Measurements from ENCODE around the gene SMC4.

SMC4 gene

DNA sequence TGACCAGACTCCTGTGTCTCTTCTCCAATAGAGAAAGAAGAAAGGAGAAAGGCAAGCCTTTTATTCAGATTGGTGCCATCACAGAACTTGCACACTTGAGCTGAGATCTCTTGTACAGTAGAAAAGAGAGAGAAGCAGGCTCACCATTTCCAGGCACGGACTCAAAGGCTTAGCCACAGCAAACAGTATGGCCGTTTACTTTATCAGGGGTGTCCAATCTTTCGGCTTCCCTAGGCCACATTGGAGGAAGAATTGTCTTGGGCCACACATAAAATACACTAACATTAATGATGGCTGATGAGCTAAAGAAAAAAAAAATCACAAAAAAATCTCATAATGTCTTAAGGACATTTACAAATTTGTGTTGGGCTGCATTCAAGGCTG, 5.4 kb upstream of the SMC4 start:
- DNase-seq (ENCODE audit: low read depth in 2 of 2), result no peak

DNA sequence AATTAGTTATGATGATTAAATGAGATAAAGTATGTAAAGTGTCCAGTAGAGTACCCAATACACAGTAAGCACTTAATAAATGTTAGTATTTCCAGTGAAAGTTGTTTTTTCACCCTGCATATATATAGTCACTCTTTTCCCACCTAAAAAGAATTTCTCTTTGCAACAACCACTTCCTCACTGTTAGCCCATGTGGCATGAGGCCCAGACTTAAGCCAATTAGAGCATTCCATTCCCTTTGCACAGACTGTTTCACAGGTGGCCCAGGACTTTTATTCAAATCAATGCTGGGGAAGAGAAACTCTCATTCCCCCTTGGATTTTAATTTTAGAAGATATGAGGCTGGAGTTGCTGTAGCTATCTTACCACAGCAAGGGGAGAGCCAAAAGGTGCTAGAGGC, 4.2 kb upstream of the SMC4 start:
- DNase-seq (ENCODE audit: low read depth in 2 of 2), result no peak

DNA sequence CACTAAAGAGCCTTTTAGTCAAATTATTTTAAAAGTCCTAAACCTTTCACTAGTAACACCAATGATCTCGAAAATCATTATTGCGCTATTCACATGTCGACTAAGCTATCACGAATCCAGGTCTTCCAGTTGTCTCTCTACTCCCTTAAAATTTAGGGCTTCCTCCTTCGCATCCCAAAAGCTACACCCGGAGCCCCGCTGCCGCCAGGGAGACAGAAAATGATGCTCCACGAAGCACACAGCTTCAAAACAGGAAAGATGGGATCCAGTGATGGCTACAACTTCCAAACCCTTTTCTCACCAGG, 678 bp upstream of the SMC4 start:
- DNase-seq (ENCODE audit: low read depth in 2 of 2), result no peak

DNA sequence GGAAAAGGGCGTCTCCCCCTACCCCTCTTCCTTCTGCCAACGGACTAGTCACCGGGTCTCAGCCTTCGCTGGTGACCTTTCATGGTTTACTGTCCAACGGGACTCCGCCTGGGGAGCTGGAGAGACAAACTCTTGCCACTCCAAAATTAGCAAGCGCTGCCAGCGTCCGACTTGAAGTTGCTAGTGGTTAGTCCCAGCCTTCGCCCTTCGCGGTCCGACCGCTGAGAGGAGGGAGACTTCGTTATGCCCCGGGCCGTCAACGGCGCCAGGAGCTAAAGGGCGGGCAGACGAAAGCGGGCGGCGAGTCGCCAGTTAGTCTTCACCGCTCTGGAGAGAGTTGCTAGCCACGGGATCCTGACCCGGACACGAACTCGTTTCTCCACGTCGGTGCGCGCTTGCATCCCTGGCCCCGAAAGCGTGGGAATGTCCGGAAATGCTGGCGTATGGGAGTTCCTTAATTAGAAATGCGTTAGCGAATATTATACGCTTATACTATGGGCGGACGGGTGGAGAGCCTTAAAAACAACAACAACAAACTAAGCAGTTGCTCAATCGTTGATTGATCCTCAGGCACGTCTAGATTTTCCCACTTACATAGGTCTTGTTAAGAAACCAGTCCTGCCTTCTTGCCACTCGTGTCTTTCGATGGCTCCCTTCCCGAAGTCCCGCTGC, 716 bp downstream of the SMC4 start:
- DNase-seq (ENCODE audit: low read depth in 2 of 2), result no peak

DNA sequence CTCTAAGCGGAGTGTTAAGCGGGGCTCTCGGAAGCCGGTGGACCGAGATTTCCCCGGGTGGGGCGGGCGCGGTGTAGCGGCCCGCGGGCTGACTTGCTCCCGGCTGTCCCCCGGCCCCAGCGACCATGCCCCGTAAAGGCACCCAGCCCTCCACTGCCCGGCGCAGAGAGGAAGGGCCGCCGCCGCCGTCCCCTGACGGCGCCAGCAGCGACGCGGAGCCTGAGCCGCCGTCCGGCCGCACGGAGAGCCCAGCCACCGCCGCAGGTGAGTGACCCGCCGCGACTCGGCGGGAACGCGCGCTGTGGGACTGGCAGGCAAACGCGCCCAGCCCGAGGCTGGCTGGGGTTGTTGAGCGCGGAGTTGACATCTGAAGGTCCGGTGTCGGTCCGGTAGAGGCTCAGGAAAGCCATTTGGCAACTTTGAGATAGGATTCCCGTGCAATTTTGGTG, 1.3 kb downstream of the SMC4 start:
- DNase-seq (ENCODE audit: low read depth in 2 of 2), result no peak

DNA sequence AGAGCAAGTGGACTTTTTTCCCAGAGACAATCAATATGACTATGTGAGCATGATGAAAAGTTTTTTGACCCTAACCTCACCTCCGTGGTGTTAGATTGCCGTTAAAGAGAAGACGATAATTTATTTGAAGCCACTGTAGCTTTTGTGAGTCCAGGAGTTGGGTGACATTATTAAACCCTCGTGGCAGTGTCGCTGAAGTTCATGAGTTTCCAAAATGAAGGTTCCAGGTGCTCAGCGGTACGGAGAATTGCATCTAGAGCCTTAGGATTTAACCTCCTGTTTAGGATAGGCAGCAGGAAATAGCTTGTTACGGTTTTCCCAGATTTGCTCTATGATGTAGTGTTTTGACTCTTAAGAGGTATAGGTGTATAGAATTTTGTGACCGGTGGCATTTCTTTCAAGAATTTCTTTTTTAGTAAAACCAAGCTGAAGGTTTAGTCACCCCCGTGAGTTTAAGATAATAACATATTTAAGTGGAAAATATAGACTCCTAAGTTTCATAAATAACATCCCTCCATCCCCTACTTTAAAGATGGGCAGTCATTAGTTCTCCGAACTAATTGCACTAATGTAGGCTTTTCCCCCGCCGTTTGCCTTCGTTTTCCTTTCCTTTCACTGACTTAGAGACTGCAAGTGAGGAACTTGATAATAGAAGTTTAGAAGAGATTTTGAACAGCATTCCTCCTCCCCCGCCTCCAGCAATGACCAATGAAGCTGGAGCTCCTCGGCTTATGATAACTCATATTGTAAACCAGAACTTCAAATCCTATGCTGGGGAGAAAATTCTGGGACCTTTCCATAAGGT, 2.0 kb downstream of the SMC4 start:
- DNase-seq (ENCODE audit: low read depth in 2 of 2), result no peak

DNA sequence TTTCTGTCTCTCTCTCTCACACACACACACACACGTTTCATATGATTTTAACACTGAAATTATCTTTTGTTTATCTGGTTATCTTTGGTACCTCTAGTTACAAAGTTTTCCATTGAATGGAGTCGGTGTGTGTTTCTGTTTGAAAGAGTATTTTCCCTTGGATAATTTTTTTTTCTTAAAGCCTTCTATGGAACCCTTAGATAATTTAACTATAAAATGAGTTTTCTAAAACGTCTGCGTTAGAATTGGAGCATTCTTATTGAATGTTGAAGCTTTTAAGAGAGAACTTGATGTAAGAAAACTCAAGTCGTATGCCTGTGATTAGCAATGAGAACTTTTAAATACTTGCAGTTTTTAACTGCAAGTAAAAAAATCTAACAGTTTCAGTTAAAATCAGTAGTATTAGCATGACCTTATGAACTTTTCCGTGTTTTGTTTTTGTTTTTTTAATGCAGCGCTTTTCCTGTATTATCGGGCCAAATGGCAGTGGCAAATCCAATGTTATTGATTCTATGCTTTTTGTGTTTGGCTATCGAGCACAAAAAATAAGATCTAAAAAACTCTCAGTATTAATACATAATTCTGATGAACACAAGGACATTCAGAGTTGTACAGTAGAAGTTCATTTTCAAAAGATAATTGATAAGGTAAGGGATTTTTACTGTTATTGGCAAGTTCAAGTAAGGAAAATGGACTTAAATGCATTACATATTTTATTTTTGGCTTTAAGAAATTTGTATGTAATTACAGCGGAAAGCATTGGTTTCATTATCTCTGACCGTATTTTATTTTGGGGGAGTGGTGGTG, 3.0 kb downstream of the SMC4 start:
- no peak for DNase-seq (ENCODE audit: low read depth in 2 of 2)

DNA sequence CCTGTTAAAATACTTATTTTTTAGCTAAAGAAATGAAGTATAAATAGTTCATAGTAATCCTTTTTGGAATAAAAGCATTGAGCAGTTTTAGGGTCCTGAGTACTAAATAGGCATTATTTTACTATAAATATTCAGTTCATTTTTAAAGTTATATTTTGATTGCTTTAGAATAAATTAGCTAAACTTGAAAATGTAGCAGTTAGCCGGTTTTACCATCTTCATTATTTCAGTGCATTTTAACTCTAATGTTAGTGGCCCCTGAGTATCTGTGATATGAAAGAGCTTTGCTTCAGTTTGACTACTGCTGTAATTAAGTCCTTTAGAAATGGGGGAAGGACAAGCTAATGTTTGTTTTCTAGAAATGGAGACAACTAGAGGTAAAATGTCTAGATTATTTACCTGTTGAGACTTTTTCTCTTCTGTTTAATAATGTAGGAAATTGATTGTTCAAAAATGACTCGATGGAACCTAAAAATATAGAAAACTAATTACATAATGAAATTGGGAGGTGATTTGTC, 3.6 kb downstream of the SMC4 start:
- DNase-seq (ENCODE audit: low read depth in 2 of 2), result no peak

DNA sequence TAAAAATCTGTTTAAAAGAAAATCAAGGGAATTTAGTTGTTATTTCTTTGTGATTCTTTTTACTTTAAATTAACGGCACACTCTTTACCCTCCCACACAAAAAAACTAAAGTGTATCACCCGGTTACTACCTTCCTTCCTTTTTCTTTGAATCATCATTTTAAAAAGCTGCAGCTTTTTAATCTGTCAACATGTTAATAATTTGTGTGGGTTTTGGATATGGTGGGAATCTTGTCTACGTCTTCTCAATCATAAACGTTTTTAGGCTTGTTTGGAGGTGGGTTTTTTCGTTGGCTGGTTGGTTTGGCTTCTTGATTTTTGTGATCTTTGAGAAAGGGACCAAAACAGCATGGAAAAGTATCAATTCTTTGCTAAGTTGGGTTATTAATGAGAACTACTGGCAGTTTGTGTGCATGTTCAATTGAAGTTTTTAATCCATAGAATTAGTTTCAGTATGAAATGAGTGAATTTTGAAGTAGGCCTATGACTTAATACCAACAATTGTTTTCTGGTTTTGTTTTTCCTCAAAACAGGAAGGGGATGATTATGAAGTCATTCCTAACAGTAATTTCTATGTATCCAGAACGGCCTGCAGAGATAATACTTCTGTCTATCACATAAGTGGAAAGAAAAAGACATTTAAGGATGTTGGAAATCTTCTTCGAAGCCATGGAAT, 4.5 kb downstream of the SMC4 start:
- no peak for DNase-seq (ENCODE audit: low read depth in 2 of 2)

DNA sequence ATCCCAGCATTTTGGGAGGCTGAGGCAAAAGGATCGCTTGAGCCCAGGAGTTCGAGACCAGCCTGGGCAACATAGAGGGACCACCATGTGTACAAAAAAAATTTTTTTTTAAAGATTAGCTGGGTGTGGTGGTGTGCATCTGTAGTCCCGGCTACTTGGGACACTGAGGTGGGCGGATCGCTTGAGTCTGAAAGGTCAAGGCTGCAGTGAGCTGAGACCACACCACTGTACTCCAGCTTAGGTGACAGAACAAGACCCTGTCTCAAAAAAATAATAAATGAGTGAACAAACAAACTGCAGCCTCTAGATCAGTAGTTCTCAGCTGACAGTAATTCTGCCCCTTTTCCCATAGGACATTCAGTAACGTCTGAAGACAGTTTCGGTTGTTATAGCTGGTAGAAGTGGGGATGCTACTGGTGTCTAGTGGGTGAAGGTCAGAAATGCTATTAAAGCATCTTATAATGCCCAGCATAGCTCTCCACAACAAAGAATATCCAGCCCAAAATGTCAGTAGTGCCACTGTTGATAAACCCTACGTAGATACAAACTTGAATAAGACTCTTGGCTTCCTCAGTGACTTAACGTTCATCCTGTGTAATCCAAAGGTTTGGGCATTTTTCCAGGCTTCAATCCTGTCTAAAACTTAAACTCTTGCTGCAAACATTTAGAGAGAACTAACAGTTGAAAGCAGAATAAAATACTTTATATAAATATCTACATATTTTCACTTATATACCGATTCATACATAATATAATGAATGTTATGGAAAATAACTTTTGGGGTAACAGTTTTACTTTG, 10.6 kb downstream of the SMC4 start:
- DNase-seq (ENCODE audit: low read depth in 2 of 2), result no peak

DNA sequence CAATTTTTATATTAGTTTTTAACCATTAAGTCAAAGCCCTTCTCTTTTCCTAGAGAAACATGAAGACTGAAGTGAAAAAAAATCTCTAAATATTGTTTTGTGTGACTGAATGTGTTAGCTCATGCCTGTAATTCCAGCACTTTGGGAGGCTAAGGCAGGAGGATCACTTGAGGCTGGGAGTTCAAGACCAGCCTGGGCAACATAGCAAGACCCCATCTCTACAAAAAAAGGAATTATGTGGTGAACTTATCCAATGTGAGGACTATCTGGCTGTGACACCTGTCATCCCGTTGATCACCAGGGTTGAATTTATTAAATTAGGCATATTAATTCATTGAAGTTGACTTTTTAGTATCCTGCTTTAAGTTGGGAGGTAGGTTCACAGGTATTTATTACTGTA, 13.0 kb downstream of the SMC4 start:
- no peak for DNase-seq (ENCODE audit: low read depth in 2 of 2)

DNA sequence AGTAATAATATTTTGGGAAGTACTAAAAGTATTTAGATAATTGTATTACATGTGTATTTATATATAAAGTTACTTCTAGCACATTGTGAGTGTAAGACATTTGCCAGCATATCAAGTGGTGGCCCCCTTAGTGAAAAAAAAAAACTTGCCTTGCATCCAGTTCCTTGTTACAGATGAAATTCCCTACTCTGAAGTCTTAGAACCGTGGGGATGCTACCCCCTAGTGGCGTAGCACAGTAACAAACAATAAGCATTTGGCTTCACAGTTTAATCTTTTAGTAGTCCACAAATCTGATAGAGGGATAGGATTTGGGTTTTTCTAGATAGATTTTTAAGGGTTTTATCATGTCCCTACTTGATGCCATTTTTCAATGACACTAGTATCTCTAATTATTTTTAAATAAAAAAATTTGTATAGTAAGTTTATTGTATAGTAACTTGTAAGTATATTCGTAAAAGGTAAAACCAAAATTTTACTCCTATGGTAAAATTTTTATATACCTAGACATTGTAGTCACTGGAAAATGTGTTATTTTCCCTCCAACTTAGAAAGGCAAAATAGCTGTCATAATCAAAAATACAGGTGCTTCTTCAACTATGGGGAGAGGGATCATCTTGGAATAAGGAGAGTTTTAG, 14.3 kb downstream of the SMC4 start:
- DNase-seq (ENCODE audit: low read depth in 2 of 2), result peak; percentile 20 to 50

DNA sequence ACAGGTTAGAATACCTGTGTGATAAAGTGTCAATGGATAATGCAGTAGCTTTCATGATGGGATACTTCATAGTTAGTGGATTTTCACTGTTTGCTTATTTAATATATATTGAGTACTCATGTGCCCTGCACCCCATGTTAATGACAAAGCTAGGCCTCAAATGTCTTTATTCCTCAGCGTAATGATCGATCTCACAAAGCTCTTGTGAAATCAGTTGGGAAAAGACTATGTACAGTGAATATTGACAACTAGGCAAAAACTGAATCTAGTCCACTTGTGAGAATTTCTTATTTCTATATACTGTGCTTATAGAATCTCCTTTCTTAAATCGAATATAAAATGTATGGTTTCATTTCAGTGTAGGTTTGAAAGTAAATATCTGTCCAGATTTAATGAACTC, 17.9 kb downstream of the SMC4 start:
- no peak for DNase-seq (ENCODE audit: low read depth in 2 of 2)

DNA sequence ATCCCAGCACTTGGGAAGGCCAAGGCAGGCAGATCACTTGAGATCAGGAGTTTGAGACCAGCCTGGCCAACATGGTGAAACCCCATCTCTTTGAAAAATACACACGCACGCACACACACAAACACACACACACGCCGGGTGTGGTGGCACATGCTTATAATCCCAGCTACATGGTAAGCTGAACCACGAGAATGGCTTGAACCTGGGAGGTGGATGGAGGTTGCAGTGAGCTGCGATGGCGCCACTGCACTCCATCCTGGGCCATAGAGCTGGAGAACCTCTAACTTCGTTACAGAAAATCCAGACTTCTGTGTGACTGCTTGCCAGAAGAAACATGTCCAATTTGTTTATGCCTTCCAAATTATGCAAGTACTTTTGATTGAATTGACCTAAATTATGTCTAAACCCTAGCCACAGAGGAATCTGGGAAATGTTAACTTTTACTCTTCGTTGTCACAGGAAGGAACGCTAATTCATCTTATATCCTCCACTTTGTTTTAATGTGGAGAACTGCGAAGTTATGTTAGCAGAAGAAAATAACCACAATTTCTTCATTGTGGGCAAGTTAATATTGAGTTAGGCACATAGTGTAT, 28.5 kb downstream of the SMC4 start:
- DNase-seq (ENCODE audit: low read depth in 2 of 2), result no peak

DNA sequence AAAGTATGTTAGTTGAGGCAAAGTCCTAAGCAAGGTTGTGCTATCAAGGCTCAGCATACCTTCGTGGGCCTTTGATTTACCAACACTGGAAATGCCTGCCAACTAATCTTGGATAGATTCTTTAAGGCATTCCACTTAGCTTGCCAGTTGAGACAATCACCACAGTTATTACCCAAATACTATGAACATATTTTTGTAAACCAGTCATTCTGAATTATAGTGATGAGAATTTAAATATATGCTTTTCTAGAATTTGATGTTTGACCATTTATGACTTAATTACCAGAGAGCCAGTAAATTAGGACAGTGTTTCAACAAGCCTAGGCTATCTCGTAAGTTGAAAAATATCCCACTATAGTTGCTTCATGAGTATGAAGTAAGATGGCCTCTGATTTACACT, 34.6 kb downstream of the SMC4 start:
- no peak for DNase-seq (ENCODE audit: low read depth in 2 of 2)

DNA sequence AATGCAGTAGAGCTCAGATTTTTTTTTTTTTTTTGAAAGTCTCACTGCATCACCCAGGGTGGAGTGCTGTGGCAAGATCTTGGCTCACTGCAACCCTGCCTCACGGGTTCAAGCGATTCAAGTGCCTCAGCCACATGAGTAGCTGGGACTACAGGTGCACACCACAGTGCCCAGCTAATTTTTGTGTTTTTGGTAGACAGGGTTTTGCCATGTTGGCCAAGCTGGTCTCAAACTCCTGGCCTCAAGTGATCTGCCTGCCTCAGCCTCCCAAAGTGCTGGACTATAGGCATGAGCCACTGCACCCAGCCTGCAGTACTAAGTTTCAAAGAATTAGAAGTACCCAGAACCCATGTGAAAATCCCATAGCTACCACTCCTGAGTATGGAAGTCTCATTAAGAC, 35.6 kb downstream of the SMC4 start:
- no peak for DNase-seq (ENCODE audit: low read depth in 2 of 2)

DNA sequence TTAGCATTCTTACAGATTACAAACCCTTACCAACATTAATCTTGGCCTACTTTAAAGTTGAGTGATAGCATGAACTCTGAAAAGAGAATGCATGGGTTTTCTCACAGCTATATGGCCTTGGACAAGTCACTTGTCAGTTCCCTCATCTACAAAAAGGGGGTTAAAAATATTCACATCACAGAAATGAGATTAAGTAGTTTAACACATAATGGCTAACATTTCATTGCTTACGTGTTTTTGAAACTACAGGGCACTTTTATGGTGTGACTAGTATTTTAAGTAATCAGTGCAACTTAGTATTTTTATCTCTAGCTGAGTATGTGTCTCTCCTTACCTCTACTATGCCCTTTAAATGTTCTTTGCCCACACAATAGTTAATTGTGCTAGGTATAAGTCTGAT, 36.3 kb downstream of the SMC4 start:
- no peak for DNase-seq (ENCODE audit: low read depth in 2 of 2)

DNA sequence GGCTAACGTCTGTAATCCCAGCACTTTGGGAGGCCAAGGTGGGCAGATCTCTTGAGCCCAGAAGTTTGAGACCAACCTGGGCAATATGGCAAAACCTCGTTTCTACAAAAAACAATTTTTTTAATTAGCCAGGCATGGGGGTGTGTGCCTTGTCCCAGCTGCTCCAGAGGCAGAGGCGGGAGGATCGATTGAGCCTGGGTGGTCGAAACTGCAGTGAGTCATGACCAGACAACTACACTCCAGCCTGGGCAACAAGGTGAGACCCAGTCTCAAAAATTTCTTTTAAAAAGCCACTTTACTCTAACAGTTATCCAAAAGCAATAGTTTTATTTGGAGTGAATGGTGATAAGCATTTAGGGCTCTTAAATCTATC, 37.6 kb downstream of the SMC4 start:
- DNase-seq (ENCODE audit: low read depth in 2 of 2), result no peak

DNA sequence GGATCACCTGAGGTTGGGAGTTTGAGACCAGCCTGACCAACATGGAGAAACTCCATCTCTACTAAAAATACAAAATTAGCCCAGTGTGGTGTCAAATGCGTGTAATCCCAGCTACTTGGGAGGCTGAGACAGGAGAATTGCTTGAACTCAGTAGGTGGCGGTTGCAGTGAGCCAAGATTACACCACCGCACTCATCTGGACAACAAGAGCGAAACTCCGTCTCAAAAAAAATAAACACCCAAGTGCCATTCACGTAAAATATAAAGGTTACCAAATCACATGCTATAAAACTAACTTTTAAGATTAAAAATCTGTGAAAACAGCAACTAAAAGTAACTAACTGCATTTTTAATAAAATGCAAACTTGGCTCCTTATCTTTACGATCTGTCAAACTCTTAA, 41.2 kb downstream of the SMC4 start:
- DNase-seq (ENCODE audit: low read depth in 2 of 2), result no peak

DNA sequence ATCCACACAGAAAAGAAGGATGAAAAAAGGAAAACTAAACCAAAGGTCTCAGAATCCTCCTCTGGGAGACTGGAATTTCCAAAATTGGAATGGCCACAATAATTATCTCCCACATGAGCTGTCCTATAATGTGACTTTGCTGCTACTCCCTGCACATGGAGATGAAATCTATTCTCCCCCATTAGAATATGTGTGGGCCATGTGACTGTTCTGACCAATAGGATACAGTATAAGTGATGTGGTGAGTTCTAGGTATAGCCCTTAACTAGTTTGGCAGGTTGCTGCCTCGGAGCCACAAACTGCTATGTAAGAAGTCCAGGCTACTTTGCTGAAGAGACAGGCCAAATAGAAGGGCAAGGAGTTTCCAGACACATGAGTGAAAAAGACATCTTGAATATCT, 45.0 kb downstream of the SMC4 start:
- no peak for DNase-seq (ENCODE audit: low read depth in 2 of 2)

DNA sequence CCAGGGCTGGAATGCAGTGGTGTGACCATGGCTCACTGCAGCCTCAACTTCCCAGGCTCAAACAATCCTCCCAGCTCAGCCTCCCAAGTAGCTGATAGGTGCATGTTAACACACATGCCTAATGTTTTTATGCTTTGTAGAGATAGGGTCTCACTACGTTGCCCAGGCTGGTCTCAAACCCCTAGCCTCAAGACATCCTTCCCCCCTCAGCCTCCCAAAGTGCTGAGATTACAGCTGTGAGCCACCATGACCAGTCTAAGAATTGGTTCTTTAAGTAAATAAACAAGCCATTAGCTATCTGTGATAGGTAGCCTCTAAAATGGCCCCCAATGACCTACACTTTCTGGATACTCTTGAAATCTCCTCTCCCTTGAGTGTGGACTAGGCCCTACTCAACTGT, 46.4 kb downstream of the SMC4 start:
- no peak for DNase-seq (ENCODE audit: low read depth in 2 of 2)

Data from stimulated activated CD8-positive, alpha-beta memory T cell treated with anti-CD3 and anti-CD28 coated beads, Interleukin-7, amount 100 ng/mL, for 1 hour (primary cell).